Neural crest cell (in vitro differentiated cells): ENCODE measurements around the gene C1QTNF1. TPM values are rescaled to one million over a fixed set of nuclear protein-coding genes. Genes with fewer than 3 reads are reported as not detected.

Experiments used
- DNase-seq: peaks from one replicate; pipeline ENCODE4 v3.0.0; 2021; ENCODE audit warnings: low read depth, mixed read lengths, low spot score
- H3K27ac Mint-ChIP-seq: one replicate; pipeline ENCODE4 v1.8.0; 2021; ENCODE audit warnings: mild to moderate bottlenecking, mixed read lengths; ENCODE audit not compliant: unreplicated experiment
- H3K27me3 Mint-ChIP-seq: 2 replicates; pipeline ENCODE4 v1.8.0; 2021; ENCODE audit warnings: low read depth, mild to moderate bottlenecking, mixed read lengths
- H3K36me3 Mint-ChIP-seq: 2 replicates; pipeline ENCODE4 v1.8.0; 2021; ENCODE audit warnings: low read depth, mild to moderate bottlenecking, mixed read lengths
- H3K4me1 Mint-ChIP-seq: 2 replicates; pipeline ENCODE4 v1.8.0; 2021; ENCODE audit warnings: mixed read lengths
- H3K4me3 Mint-ChIP-seq: one replicate; pipeline ENCODE4 v1.8.0; 2021; ENCODE audit warnings: mild to moderate bottlenecking, mixed read lengths
- H3K9me3 Mint-ChIP-seq: 2 replicates; pipeline ENCODE4 v1.8.0; 2021; ENCODE audit warnings: mixed read lengths
- CTCF ChIP-seq: fragments of 200-600 bp; sonication (generic); conservative IDR thresholded peaks from 2 replicates; pipeline ENCODE4 v1.5.0; 2021; ENCODE audit warnings: antibody characterized with exemption, mild to moderate bottlenecking
- total RNA-seq: library from RNA; stranded (reverse); gene quantifications from 2 replicates; pipeline ENCODE4 v1.2.1, GENCODE V29; 2021

C1QTNF1 gene
- total RNA-seq, 1 donor from 2014 or later, result 0.89 TPM

- H3K4me3 Mint-ChIP-seq, result peak overlapping the region; percentile 84
- no peaks in the 10 kb centered on the region for H3K36me3 Mint-ChIP-seq
- H3K4me1 Mint-ChIP-seq, result peaks cover 21% of the 10 kb centered on the region
- peaks cover 89% of the 10 kb centered on the region for H3K27me3 Mint-ChIP-seq
- no peak overlapping the region for H3K27ac Mint-ChIP-seq
- no peak for TF ChIP-seq CTCF
- H3K9me3 Mint-ChIP-seq, result peaks cover 2% of the 10 kb centered on the region
- DNase-seq, result no peak
Measured at GRCh38 chr17:79023180-79023705, 726 bp upstream of the C1QTNF1 start.

- H3K36me3 Mint-ChIP-seq, result no peaks in the 10 kb centered on the region
- TF ChIP-seq CTCF, result no peak
- H3K9me3 Mint-ChIP-seq, result no peaks in the 10 kb centered on the region
- H3K27me3 Mint-ChIP-seq, result peaks cover 91% of the 10 kb centered on the region
- peak overlapping the region; percentile 76 for H3K4me3 Mint-ChIP-seq
- DNase-seq, result no peak
- no peak overlapping the region for H3K27ac Mint-ChIP-seq
- peaks cover 21% of the 10 kb centered on the region for H3K4me1 Mint-ChIP-seq
Measured at GRCh38 chr17:79024901-79025737, 1.1 kb downstream of the C1QTNF1 start.

DNA sequence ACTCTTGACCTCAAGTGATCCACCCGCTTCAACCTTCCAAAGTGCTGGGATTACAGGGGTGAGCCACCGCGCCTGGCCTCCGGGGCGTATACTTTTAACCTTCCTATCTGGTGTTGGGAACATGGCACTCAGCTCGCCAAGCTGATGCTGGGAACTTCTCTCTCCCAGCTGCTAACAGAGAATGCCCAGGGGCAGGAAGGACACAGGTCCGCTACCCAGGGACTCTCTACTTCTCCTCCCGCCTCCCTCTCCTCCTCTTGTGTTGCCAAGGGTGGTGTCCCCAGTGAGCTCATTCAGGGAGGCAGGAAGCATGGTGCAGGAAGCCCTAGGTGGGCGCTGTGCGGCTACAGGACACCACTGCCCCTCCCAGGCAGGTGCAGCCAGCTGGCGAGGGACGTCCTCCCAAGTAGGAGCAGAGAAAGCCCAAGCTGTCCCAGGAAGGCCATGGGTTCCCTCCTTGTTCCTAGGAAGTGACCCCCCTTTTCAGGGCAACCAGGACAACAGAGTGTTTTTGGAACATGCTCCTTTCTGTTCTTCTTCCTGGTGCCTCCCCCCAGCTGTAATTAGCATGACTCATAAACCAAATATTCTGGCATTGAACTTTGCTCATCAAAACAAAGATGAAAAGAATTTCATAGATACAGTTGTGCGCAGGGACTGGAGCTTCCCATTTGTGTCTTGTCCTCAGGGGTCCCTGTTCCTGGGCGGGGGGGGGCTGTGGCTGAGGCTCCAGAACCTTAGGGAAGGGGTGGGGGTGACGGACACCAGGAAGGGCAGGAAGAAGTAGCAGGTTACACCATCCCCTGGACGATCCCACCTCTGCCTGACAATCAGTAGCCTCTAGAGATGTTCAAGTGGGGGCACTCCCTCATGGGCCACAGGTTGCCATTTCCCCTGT, 2.7 kb downstream of the C1QTNF1 start:
- DNase-seq, result no peak
- no peak for TF ChIP-seq CTCF
- H3K4me1 Mint-ChIP-seq, result peaks cover 21% of the 10 kb centered on the region
- H3K36me3 Mint-ChIP-seq, result no peaks in the 10 kb centered on the region
- no peak overlapping the region for H3K27ac Mint-ChIP-seq
- H3K4me3 Mint-ChIP-seq, result peak overlapping the region; percentile 66
- peaks cover 86% of the 10 kb centered on the region for H3K27me3 Mint-ChIP-seq
- H3K9me3 Mint-ChIP-seq, result no peaks in the 10 kb centered on the region

- H3K27ac Mint-ChIP-seq, result no peak overlapping the region
- DNase-seq, result no peak
Measured at GRCh38 chr17:79027274-79027924, 3.4 kb downstream of the C1QTNF1 start.

More at GRCh38 chr17:79027274-79027924, 3.4 kb downstream of the C1QTNF1 start:
- Mint-ChIP-seq H3K4me1 (peaks cover 21% of the 10 kb centered on the region), H3K36me3 (no peaks in the 10 kb centered on the region), H3K9me3 (no peaks in the 10 kb centered on the region), H3K4me3 (peak overlapping the region; percentile 49), H3K27me3 (peaks cover 83% of the 10 kb centered on the region)
- no peak for TF ChIP-seq CTCF
